K562 (cell line): ENCODE measurements around the gene ATRIP. TPM values are rescaled to one million over a fixed set of nuclear protein-coding genes. Genes with fewer than 3 reads are reported as not detected.

Experiments used
- CCNT2 ChIP-seq: IDR thresholded peaks from 2 replicates; pipeline ENCODE4 v1.6.1; 2011; ENCODE audit warnings: borderline replicate concordance, low read depth, mild to moderate bottlenecking, moderate library complexity, mixed read lengths, low read length; ENCODE audit not compliant: insufficient read length; ENCODE audit errors: extremely low read depth
- E2F8 ChIP-seq: fragments of 450-650 bp; IDR thresholded peaks from 2 replicates; pipeline ENCODE4 v1.7.1; 2018; ENCODE audit warnings: mild to moderate bottlenecking, low read depth; ENCODE audit not compliant: partially characterized antibody
- IRF1 ChIP-seq: sonication (generic); formaldehyde crosslinking; IDR thresholded peaks from 2 replicates; pipeline ENCODE4 v1.8.0; 2022; ENCODE audit warnings: missing genetic modification reagents, mild to moderate bottlenecking, borderline replicate concordance
- JUND ChIP-seq, 2 experiments: IDR thresholded peaks; 2 replicates in 1 of 2; 3 replicates in 1 of 2; pipeline ENCODE4 v1.6.1; 2011; ENCODE audit warnings: borderline replicate concordance in 2 of 2, low read depth in 2 of 2, low read length in 2 of 2, improper control_type of control experiment in 1 of 2, missing biosample characterization in 1 of 2, missing genetic modification characterization in 1 of 2, missing genetic modification reagents in 1 of 2
- KLF16 ChIP-seq: IDR thresholded peaks from 2 replicates; pipeline ENCODE4 v1.6.1; 2016; ENCODE audit warnings: antibody characterized with exemption
- MECOM ChIP-seq: fragments of 250-450 bp; sonication (Bioruptor Pico); IDR thresholded peaks from 2 replicates; pipeline ENCODE4 v1.8.0; 2022; ENCODE audit warnings: inconsistent platforms
- MXI1 ChIP-seq: IDR thresholded peaks from 2 replicates; pipeline ENCODE4 v1.6.1; 2011; ENCODE audit warnings: low read depth, mild to moderate bottlenecking, improper control_type of control experiment, low read length
- NR2C1 ChIP-seq, 2 experiments: fragments of 450-650 bp; IDR thresholded peaks; 2 replicates each; pipeline ENCODE4 v1.6.1; 2017; ENCODE audit warnings: mild to moderate bottlenecking in 2 of 2, antibody characterized with exemption in 1 of 2, inconsistent platforms in 1 of 2, missing compliant biosample characterization in 1 of 2, missing genetic modification characterization in 1 of 2
- NRF1 ChIP-seq, 2 experiments: fragments of 450-650 bp; IDR thresholded peaks in 1 of 2; conservative IDR thresholded peaks in 1 of 2; 2 replicates each; pipeline ENCODE4 v1.6.1; 2014; ENCODE audit warnings: mild to moderate bottlenecking in 2 of 2
- RB1 ChIP-seq: fragments of 450-650 bp; IDR thresholded peaks from 2 replicates; pipeline ENCODE4 v1.6.1; 2017; ENCODE audit warnings: low read depth, mild to moderate bottlenecking
- RBM34 ChIP-seq: fragments of 200-400 bp; formaldehyde crosslinking; IDR thresholded peaks from 2 replicates; pipeline ENCODE4 v1.6.1; 2018; ENCODE audit warnings: low read length, borderline replicate concordance; ENCODE audit not compliant: insufficient read depth
- TCF7L2 ChIP-seq: fragments of 150-350 bp; IDR thresholded peaks from 2 replicates; pipeline ENCODE4 v1.6.1; 2016; ENCODE audit warnings: low read depth, mild to moderate bottlenecking, low read length, moderate library complexity
- UBTF ChIP-seq, 2 experiments: IDR thresholded peaks; 2 replicates each; pipeline ENCODE4 v1.6.1; 2012; ENCODE audit warnings: improper control_type of control experiment in 2 of 2, low read depth in 2 of 2, low read length in 2 of 2, borderline replicate concordance in 1 of 2
- ZBTB2 ChIP-seq: fragments of 450-650 bp; IDR thresholded peaks from 2 replicates; pipeline ENCODE4 v1.6.1; 2016; ENCODE audit warnings: antibody characterized with exemption
- ZNF707 ChIP-seq: fragments of 250-450 bp; sonication (Bioruptor Pico); conservative IDR thresholded peaks from 2 replicates; pipeline ENCODE4 v1.8.0; 2022; ENCODE audit warnings: inconsistent platforms, mild to moderate bottlenecking, moderate library complexity
- polyA plus RNA-seq, 8 experiments: library from polyadenylated mRNA; depleted of rRNA in 4 of 8; stranded (reverse) in 5 of 8; unstranded in 3 of 8; fragments of >200 nt; fragmentation: Nextera tagmentation in 2 of 8; fragmentation: Illumina TruSeq in 1 of 8; extraction: Ambion mirVana in 2 of 8; extraction: Trizol in 1 of 8; gene quantifications; 2 replicates each; pipeline versions ENCODE4 v1.2.1 to v1.2.3, GENCODE V29; 2011 to 2014; ENCODE audit warnings: inconsistent platforms in 1 of 8, missing spikeins in 1 of 8
- total RNA-seq, 7 experiments: library from RNA; depleted of rRNA in 6 of 7; stranded (reverse); fragments of >200 nt in 6 of 7; fragmentation: Illumina TruSeq in 2 of 7; extraction: Trizol in 2 of 7; gene quantifications; 2 replicates each; pipeline versions ENCODE4 v1.2.1 to v1.2.3, GENCODE V29; 2011 to 2021; ENCODE audit warnings: low replicate concordance in 1 of 7

Gene ATRIP
- total and polyA plus RNA-seq, 9 of the 15 experiments (the other 6 are each of a cell fraction or from before 2014, with no cell fraction given) = 1.7 to 15.7 (median 10.5) TPM

- TF ChIP-seq E2F8 (peak; percentile 39), IRF1 (CRISPR knock-in tag) (no peak), KLF16 (no peak), RBM34 (no peak), JUND (IDR thresholded peaks at IDR 0.05; ENCODE audit: borderline replicate concordance, low read depth, low read length) (peak; percentile 94), JUND (tag; IDR thresholded peaks at IDR 0.05; ENCODE audit: borderline replicate concordance, low read depth, low read length) (peak; percentile 93), MECOM (CRISPR knock-in tag) (no peak), MXI1 (no peak), TCF7L2 (no peak), RB1 (0 out of 2 replicates have a peak, but pooled peaks have one; percentile 27), ZBTB2 (no peak; the same call in 1 of the 2 replicates), CCNT2 (peak; percentile 12), NRF1 (conservative IDR thresholded peaks at IDR 0.05 in 1 of 2, IDR thresholded peaks at IDR 0.05 in 1 of 2) (peak; percentile 17 to 29; a peak in 3 of 4 replicates), UBTF (IDR thresholded peaks at IDR 0.05; ENCODE audit: borderline replicate concordance in 1 of 2, low read depth in 2 of 2, low read length in 2 of 2) (peak in 1 of 2 experiments; percentile 3; a peak in 1 of 4 replicates), ZNF707 (CRISPR knock-in tag) (no peak), NR2C1 (IDR thresholded peaks at IDR 0.05) (no peak), NR2C1 (tag; IDR thresholded peaks at IDR 0.05) (0 out of 2 replicates have a peak, but pooled peaks have one; percentile 6)
Measured at GRCh38 chr3:48472923-48473616, 26.5 kb downstream of the ATRIP start (continued).
